HG02642 (cell line): ENCODE data around the gene NT5M.

Experiments used
- ATAC-seq: cut with Tn5 transposase; IDR thresholded peaks from one replicate; pipeline ENCODE4 v1.9.1; 2021; ENCODE audit warnings: mild to moderate bottlenecking; ENCODE audit not compliant: unreplicated experiment, poor library complexity

The NT5M gene

DNA sequence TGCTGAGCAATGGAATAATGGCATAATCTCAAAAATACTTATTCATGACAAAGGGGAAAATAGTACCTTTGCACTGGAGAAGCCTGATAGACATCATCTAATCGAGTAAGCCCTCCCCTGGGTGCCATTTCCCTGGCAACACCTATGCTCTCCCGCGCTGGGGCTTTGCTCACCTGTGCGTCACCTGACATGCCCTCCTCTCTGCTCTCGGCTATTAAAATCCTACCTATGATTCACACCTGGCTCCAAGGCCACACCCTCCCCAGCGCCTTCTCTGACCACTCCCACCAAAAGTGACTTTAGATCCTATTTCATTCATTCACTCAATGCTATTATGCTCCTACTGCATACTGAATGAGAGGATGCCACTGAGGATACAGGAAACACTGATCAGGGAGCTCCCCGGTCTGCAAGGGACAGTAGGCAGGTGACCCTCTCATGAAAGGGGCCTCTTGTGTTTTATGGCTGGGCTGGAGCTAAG is 83.9 kb downstream of the NT5M start:
- no peak for ATAC-seq

DNA sequence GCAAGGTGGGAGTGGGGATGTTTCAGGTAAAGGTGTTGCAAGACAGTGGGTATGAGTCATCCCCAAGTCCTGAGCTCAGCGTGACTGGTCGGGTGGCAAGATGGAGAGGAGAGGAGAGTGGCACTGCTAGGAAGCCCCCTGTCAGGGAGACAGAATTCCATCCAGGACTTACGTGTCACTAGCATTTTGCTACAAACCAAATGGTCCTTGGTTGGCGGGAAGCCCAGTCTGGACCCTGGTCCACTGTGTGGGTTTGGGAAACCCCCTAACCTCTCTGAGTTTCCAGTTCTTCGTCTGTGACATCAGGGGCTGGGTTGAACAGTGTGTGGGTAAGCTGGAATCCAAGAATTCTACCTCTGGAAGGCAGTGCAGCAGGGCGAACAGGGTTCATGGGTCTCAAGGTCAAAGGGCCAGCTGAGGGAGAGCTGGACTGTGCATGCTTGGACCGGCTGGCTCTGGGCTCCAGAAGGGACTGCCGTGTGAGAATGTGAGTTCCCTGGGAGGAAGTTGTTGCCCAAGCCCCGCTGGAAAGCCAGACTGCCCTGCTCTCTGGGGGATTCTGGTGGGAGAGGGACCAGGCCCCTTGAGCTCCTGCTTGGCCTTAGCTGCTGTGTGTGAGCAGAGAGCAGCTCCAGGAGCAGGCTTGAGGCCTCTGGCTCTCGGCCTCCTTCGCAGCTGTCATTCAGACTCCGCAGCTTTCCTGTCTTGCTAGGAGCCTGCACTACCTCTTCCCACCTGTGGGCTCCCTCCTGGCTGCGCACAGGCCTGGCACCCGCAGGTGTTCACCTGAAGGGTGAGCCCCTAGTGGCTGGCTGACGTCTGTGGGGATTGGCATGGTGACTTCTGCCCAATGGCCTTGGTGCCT is 84.6 kb downstream of the NT5M start:
- no peak for ATAC-seq

- ATAC-seq = no peak
Measured at GRCh38 chr17:17388657-17389496, 85.7 kb downstream of the NT5M start.

DNA sequence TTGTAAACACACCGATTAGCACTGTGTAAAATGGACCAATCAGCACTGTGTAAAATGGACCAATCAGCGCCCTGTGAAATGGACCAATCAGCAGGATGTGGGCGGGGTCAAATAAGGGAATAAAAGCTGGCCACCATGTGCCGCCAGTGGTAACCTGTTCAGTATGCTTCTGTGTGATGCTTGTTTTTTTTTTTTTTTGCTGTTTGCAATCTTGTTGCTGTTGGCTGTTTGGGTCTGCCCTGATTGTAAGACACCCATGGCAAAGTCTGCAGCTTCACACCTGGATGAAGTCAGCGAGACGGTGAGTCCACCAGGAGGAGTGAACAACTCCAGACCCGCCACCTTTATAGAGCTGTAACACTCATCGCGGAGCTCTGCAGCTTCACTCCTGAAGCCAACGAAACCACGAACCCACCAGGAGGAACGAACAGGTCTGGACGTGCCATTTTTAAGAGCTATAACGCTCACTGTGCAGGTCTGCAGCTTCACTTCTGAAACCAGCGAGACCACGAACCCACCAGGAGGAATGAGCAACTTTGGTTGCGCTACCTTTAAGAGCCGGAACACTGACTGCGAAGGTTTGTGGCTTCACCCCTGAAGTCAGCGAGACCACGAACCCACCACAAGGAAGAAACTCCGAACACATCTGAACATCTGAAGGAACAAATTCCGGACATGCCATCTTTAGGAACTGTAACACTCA is 88.6 kb downstream of the NT5M start:
- ATAC-seq = no peak

- no peak for ATAC-seq
Measured at GRCh38 chr17:17393976-17394375, 90.8 kb downstream of the NT5M start.

- no peak for ATAC-seq
Measured at GRCh38 chr17:17394494-17394893, 91.3 kb downstream of the NT5M start.

- ATAC-seq = no peak
Measured at GRCh38 chr17:17395246-17395802, 92.2 kb downstream of the NT5M start.

GRCh38 chr17:17395885-17396284 is 92.7 kb downstream of the NT5M start:
- no peak for ATAC-seq
